Measurements from ENCODE around the gene SRXN1.

DNA sequence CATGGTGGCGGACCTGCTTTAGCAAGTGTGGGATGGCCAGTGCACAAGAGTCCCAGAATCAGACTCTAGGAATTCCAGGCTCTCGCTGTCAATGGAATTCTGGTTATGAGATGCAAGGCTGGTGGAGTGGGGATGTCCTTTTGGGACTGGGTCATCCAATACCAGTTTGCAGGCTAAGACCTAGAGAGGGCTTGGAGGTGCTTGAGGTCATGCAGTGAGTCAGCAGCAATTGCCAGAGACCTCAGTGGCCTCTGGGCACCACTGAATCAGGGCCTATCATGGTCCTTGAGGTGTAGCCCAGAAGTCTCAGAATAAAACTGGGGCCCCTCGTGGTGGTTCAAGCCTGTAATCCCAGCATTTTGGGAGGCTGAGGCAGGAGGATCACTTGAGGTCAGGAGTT is 24.0 kb upstream of the SRXN1 start:
- TF ChIP-seq POLR2A (IDR thresholded peaks at IDR 0.05) (no peak), POLR2AphosphoS5 (IDR thresholded peaks at IDR 0.05) (no peak)
- TF ChIP-seq, protein P1, sequence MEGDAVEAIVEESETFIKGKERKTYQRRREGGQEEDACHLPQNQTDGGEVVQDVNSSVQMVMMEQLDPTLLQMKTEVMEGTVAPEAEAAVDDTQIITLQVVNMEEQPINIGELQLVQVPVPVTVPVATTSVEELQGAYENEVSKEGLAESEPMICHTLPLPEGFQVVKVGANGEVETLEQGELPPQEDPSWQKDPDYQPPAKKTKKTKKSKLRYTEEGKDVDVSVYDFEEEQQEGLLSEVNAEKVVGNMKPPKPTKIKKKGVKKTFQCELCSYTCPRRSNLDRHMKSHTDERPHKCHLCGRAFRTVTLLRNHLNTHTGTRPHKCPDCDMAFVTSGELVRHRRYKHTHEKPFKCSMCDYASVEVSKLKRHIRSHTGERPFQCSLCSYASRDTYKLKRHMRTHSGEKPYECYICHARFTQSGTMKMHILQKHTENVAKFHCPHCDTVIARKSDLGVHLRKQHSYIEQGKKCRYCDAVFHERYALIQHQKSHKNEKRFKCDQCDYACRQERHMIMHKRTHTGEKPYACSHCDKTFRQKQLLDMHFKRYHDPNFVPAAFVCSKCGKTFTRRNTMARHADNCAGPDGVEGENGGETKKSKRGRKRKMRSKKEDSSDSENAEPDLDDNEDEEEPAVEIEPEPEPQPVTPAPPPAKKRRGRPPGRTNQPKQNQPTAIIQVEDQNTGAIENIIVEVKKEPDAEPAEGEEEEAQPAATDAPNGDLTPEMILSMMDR (IDR thresholded peaks at IDR 0.05): no peak
